ENCODE measurements around the gene ZNF366.

The ZNF366 gene

DNA sequence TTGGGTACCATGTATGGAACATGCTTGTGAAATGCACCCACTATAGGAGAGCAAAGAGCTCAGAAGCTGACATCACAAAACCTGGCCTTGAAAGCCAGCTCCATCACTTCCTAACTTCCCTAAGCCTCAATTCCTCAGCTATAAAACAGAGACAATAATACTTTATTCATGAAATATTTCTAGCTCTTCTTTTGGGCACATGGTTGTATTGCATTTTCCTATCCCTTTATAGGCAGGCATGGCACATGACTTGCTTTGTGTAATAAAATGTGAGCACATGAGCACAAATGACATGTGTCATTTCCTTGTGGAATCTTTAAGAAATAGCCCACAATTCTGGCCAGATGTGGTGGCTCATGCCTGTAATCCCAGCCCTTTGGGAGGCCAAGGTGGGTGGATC, 18.5 kb downstream of the ZNF366 start:
- DNase-seq, result no peak

DNA sequence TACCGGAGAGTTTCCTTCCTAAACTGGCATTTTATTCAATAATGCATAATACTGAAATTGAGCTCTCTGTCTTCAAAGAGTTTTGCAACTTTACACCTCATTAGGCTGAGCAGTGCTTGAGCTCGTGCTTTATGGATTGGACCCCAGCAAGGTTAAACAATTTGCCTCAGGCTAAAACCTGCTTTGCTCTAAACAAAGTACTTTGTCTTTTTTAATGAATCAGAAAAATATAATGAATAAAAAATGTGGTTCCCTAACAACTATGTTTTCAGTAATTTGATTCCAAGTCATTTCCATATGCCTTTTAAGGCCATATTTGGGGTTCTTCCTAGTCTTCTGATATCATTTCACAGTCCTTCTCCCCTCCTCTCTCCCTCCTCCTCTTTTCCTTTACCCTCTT, 20.0 kb downstream of the ZNF366 start:
- DNase-seq, result no peak

DNA sequence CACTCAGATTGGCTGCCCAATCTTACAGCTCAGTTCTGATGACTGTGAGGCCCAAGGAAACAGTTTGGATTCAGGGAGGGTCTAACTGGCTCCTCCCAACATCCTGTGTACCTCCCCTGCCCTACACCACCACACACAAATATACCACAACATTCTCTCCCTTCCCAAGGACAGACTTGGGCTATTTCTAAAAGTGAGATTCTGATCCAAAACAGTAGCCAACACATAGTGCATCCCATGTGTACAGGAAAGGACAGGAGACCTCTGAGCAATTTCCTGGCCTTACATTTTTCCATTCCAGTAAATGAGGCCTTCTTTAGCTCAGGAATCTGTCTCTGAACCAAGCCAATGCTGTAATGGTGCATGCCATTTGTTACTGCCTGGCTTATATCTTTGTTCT, 20.8 kb downstream of the ZNF366 start:
- no peak for DNase-seq

DNA sequence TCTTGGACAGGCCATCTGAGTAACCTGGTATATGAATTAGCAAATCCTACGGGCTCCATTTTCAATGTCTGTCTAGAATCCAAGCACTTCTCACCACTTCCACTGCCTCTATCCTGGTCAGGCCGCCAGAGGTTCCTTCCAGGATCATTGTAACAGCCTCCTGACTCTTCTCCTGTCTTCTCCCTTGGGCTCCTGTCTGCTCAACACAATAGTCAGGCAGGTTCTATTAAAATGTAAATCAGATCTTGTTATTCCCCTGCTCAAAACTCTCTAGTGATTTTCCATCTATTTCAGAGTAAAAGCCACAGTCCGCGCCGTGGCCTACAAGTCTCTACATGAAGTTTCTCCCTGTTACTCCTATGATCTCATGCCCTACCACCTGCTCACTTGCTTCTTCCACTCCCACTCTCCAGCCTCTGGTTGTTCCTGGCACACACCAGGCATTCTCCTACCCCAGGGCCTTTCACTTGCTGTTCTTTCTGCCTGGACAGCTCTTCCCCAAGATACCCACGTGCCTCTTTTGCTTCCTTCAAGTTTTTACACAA, 21.7 kb downstream of the ZNF366 start:
- no peak for DNase-seq

DNA sequence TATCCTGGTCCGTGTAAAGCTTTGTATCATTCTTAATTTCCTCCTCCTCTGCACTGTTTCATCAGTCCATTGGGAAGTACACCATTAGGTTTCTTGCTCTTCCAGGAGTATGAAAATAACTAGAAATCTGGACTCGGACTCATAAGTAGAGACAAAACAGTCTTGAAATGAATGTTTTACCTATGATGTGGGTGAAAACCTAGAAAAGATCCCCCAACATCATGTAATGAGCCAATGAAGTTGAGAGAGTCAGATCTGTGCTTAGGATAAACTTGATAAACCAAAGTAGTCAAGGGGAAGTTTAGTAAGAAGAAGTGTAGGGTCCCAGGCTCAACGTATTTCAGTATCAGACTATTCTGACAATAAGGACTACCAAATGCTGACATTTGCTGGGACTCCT, 25.2 kb downstream of the ZNF366 start:
- no peak for DNase-seq

DNA sequence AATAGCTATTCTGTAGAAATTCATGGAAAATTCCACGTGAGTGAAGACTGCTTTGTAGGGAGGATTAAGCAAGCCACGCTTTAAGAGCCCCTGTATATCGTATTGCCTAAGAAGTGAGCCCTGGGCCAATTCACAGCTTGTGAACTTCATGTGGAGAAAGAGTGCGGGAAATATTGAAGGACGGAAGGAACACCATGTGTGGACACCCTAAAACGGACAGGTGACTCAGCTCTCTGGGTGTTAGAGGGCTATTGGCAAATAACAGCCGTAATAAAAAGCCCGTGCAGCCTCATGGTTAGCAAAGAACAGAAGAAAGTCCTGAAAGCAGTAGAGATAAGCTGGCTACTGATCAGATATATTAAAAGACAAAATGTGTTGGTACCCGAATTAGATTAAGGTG, 26.4 kb downstream of the ZNF366 start:
- DNase-seq, result no peak

DNA sequence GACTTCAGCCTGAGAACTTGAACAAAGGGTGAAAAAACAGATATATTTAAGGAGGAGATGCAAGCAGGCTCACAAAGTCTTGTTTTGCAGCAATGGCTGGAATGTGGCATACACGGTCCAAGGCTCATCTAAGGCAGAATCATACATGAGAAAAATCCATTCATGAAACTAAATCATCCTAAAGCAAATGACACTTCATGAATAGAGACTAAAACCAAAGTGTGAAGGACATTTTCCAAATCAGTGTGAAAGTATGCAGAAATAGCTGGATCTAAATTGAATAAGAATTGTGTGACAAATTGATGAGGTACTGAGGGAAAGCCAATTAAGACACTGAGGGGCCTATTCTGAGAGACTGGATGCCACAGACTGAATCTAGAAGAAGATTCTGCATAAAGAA, 27.3 kb downstream of the ZNF366 start:
- no peak for DNase-seq

DNA sequence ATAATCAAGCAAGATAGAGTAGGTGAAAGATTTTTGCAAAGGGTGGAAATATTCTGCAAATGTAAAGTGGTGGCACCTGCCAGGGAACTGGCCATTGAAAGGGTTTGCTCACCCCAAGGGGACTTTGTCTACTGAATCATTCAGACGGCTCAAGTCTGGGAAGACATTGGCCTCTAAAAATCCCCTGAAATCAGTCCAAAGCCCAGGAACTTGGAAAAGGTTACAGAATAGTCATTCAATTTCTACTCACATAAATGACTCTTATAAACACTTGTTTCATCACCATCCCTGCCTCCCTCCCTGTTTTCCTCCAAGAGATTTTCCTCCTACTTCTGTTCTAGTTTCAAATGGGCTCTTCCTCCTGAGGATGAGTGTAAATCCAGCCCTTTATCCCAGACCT, 28.5 kb downstream of the ZNF366 start:
- DNase-seq, result no peak

DNA sequence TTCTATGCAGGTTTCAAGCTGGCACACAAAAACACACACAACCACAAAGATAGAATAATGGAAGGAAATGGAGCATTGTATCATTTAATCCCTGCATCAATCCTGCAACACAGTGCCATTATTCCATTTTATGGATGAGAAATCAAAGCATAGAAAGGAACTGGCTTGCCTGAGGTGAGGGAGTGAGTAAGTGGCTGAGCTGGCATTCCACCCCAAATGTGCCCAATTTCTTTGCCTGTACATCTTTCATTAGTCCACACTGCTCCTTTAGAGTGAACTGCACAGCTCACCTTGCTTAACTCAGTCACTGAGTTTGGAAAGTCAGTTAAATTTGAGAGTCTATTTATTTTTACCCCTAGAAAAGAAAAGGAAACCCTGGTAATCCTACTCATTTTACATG, 28.9 kb downstream of the ZNF366 start:
- no peak for DNase-seq

DNA sequence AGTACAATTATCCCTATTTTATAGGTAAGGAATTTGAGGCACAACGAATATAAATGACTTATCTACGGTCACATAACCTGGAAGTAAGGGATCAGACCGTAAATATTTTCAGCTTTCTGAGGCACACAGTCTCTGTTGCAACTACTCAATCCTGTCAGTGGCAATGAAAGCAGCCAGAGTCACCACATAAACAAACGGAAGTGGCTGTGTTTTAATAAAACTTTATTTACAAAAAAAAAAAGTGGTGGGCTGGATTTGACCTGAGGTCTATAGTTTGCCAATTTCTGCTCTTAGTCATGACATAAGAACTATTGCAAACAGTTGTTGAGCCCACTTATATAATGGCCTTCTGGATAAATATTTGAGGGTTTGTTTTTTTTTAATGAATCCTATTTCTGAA, 29.6 kb downstream of the ZNF366 start:
- no peak for DNase-seq

DNA sequence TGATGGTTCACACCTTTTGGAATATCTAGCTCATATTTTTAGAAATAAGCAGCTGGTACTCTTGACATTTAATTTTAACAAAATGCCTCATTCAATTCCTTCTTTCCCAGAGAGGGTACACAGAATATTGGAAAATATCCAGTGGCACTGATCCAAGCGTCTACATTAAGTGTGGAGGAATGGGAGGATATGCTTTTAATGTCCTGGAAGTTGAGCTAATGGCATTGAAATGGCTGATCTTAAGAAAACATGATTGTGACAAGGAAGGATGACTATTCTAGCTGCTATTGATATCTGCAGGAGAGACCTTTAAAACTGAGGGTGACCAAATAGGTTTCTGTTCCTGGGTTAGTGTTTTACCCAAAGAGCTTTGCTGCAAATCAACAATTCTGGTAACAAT, 30.0 kb downstream of the ZNF366 start:
- no peak for DNase-seq

DNA sequence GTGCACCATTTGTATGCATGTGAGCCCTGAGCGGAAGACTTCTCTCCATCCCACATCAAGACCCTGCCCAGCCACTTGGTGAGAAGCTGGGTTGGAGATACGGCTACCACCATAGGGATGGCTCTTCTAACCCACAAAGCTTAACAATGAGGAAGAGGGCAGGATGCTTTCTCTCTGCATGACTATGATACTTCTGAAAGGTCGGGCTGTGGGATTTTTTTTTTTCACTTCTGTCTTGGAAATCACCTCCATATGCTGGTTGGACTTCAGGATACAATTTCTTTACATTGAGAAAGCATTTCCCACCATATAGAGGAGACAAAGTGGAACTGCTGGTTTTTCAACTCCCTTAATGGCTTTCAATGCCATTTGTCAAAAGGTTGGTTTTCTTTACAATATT, 30.5 kb downstream of the ZNF366 start:
- no peak for DNase-seq

DNA sequence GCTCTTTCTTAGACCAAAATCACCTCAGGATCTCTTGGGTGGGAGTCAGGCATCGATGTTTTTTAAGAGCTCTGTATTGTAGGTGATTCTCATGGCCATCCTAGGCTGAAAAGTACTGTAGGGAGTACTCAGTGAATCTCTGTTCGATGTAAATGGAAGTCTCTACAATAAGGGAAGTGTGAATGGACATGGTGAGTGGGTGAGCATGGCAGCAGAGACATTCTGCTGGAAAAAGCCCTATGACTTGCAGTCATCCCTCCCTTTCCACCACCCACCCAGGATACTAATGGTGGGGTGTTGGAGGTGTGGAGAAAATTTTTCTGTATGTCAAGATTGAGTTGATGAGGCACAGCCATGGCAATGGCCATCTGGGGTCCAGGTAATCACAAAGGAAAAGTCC, 30.9 kb downstream of the ZNF366 start:
- DNase-seq, result no peak

DNA sequence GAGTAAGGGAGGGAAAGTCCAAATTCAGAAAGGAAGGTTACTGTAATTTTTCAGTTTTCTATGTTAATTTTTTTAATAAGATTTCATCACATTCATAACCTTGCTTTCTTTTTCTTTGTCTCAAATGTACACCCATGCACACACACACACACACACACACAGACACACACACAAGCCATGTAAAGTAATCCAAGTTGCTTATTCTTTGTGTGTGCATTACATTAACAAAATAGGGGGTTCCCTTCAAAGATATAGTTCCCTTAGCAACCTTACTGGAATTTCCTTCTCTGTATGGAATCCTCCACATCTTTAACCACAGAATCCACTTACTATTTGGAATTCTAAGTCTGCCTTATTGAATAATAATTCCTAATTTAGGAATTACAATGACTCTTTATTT, 32.7 kb downstream of the ZNF366 start:
- no peak for DNase-seq

DNA sequence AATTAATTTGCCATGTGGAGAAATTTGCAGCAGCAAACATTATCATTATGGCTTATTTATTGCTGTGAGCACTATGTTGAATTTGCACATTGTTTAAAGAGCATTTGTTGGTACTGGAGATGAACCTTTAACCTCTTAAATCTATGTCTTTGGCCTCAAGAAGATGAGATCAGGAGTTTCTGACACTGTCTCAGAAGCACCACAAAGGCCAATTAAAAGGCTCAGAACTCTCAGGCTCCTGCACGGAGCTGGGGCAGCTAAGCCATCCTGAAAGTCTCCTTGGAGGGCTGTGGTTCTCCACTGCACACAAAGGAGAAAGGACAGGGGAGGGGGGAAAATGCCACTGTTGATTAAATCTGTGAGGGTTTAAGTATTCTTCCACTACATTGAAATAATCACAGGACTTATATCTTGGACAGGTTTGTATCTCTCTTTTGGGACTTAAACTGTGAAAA, 33.1 kb downstream of the ZNF366 start:
- no peak for DNase-seq

DNA sequence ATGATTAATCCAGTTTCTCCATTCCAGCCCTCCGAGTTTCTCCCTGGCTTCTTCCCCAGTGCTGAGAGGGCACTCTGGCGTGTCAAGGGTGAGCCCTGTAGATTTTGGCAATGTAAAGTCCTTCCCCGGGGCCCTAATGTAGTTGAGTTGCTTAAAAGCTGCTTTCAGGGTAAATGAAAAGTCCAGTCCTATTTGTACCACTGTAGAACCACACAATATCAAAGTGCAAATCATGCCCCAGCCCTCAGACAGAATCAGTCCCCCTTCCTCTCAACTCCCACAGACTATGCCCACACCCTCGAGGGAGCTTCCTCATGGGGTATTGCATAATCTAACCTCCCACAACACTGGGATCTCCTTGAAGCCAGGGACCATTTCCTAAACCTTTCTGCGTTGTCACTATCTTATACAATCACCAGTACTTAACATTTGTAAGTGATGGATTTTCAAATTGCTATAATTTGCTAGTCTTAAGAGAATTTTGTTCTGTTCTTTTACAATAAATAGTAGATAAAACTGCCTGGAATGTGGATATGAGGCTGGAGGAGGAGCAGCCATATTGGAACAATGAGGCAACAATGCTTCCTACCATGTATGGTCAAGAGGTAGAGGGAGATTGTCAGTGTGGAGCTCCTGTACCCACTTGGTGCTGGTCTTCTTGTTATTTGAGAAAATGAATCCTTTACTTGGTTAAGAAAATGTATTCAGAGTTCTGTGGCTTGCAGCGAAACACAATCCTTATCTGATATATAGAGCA, 34.4 kb downstream of the ZNF366 start:
- no peak for DNase-seq

DNA sequence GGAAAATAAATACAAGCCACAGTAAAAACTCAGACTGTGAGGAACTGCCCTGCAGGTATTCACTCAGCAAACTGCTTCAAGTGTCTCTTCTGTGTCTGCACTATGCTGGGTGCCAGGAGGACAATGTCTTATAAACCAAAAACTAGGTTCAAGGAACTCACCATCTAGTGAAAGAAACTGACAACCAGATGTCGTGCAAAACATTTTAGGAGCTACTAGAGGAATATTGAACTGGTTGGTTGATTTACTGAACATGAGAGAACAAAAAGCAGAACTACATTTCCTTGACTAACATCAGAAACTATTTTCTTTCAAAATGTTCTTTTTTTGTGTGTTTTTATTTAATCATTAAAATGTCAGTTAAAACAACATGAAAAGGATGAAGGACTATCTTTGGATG, 35.2 kb downstream of the ZNF366 start:
- DNase-seq, result no peak

DNA sequence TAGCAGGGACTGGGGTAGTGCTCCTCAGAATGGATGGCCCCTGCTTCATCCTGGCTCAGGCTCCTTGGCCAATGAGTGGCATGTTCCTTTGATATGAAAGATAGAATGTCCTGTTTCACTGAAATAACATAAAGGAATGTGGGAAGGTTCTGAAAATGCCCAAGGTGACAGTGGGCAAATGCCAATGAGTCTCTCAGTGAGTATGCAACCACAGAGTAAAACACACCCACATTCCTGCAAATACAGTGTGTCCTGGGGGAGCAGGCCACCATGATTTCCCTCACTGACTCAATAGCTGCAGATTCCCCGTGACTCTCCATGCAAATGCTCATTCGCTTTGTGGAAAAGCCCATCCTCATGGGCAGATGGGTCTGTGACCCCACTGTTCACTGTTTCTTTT, 36.4 kb downstream of the ZNF366 start:
- DNase-seq, result no peak

DNA sequence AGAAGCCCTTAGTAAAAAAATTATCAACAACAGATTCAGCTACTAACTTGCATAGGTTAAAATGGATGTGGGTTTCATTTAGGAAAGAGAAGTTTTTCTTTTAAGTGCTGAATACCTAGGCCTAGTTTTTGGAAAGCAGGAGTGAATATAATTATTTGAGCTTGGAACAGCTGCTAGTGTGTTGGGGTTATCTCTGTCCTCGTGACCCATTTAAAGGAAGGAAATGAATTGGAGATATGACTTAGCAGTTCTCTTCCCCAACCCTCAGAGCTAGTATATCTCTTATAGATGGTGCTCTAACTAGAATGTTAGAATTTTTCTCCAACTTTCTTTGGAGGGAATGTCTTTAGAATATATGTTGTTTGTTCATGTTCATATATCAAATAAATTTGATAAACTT, 38.6 kb downstream of the ZNF366 start:
- no peak for DNase-seq

DNA sequence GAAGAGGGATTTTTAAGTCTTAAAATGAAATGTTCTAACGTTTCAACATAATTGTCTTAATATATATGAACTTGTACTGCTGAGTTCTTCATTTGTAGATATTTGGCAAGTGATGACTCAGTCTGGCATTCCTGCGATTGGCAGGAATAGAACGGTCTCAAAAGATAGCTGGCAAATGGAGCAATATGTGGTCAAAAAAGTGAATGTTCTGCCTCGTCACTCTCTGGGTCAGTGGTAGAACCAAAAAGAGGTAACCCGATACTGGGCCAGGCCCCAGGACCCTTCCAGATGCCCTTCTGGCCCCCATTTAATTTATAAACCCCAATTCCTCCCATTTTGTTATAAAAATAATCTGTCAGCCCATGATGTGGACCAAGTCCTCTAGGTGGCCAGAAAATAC, 39.2 kb downstream of the ZNF366 start:
- DNase-seq, result no peak

DNA sequence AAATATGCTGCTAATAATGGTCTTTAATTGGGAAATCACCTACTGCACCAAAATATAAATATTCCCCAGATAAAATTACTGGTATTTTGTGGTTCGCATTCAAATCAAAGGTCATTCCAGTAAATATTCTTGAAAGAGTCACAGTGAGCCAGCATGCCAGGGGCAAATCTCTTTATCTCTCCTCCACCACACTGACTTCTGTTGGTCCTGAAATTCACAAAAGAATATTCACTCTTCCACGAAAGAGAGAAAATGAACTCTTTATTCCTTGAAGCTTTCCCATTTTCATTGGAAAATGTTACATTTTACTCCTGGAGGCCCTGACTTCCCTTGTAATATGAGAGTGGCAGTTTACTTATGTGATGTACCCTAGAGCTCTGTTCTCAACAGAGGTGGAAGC, 39.7 kb downstream of the ZNF366 start:
- no peak for DNase-seq

DNA sequence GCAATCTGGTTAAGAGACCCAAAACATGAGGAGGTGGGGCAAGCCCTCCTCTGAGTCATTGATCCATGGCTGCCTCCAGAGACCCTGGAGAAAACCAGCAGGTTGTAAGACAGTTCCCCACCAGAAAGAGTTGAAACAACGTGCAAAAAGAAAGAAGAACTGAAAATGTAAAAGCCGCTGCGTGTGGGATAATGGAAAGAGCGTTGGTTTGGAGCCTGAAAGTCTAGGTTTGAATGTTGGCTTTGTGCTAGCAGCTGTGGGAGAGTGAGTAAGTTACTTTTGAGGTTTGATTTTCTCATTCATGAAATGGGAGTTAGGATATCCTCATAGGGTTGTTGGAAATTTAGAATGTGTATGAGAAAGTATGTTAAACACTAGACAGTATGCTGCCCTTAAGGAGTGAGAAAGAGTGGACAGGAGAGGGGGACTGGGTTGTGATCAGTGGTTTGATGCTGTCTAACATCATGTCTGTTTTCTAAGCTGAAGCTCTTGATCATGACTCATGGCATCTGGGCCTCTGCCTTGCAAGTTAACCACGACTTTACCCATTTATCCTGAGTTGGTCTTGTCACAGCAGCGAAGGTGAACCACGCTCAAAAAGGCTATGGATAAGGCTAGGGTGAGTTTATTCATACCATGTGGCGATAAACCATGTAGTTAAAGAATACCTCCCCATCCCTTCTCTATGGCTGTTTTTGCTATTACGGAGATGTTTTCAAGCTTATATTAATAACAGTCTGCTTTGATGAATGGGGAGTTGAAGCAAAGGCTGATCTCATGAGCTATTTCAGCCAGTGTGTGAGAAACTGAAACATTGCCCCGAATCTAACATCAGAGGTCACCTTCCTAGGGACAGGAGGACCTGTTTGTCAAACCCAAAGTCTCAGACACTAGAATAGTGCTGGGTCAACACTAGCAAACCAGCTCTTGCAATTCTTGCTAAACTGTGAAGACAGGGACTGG, 41.3 kb downstream of the ZNF366 start:
- DNase-seq, result no peak

DNA sequence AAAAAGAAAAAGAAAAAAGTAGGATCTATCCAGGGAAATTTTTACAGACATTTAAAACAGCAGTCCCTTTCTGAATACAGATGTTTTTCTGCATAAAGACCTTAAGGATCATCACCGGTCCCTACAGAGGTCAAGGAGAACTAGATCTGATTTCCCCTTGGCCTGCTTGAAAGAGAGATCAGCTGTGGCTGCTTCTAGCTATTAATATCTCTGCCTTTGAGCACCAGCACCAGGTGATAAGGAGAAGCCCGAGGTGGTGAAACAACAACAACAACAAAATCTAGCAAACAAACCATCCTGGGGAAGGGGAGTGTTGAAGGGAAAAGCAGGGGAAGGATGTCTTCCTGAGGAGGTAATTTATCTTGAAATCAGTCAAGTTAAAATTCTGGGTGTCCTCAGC, 42.1 kb downstream of the ZNF366 start:
- no peak for DNase-seq

DNA sequence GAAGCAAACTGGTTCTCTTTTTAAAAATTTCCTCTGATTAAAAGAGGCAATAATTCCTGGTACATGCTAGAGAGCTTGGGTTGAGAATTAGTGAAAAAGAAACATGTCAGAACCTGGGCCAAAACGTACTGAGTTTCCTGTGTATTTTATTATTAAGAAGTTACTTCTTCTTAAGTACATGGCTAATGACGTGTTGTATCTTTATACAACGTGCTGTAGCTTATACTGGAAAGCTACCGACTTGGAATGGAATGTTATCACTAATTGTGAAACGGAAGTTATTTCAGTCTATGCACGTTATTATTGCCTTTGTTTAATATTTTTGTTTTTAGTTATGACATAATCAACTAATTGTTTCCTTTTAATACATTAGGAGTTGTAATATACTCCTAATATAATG, 43.1 kb downstream of the ZNF366 start:
- DNase-seq, result no peak

Measured in activated T-cell treated with anti-CD3 and anti-CD28 coated beads for 4 hours (primary cell).